WTC11 (cell line): ENCODE results near the gene CACNA2D3.
A peak's percentile ranks its signal among the peaks of the same experiment; 100 is the strongest.

Experiments used
- CREB1 ChIP-seq: sonication (generic); formaldehyde crosslinking; IDR thresholded peaks from 2 replicates; pipeline ENCODE4 v1.8.0; 2023; ENCODE audit warnings: mild to moderate bottlenecking, missing genetic modification reagents
- ETV6 ChIP-seq: sonication (generic); formaldehyde crosslinking; IDR thresholded peaks from 2 replicates; pipeline ENCODE4 v1.8.1; 2022; ENCODE audit warnings: mild to moderate bottlenecking, missing genetic modification reagents
- FOXJ3 ChIP-seq: sonication (generic); formaldehyde crosslinking; IDR thresholded peaks from 2 replicates; pipeline ENCODE4 v1.9.0; 2021; ENCODE audit warnings: missing genetic modification reagents, mild to moderate bottlenecking, borderline replicate concordance
- NR3C1 ChIP-seq: sonication (generic); formaldehyde crosslinking; conservative IDR thresholded peaks from 2 replicates; pipeline ENCODE4 v1.8.1; 2023; ENCODE audit warnings: low read depth, mild to moderate bottlenecking, missing genetic modification reagents
- SP1 ChIP-seq: sonication (generic); formaldehyde crosslinking; conservative IDR thresholded peaks from 2 replicates; pipeline ENCODE4 v1.8.1; 2022; ENCODE audit warnings: missing genetic modification reagents
- ZBTB21 ChIP-seq: sonication (generic); formaldehyde crosslinking; IDR thresholded peaks from 2 replicates; pipeline ENCODE4 v1.8.1; 2023; ENCODE audit warnings: mild to moderate bottlenecking, missing genetic modification reagents, borderline replicate concordance
- ZNF423 ChIP-seq: fragments of 250-450 bp; sonication (Bioruptor Pico); IDR thresholded peaks from 2 replicates; pipeline ENCODE4 v2.1.2; 2022; ENCODE audit warnings: mild to moderate bottlenecking, moderate library complexity
- ZNF671 ChIP-seq: fragments of 250-450 bp; sonication (Bioruptor Pico); IDR thresholded peaks from 2 replicates; pipeline ENCODE4 v1.8.0; 2021; ENCODE audit warnings: mild to moderate bottlenecking
- TF ChIP-seq, protein P1 (sequence below): sonication (generic); formaldehyde crosslinking; IDR thresholded peaks from 2 replicates; pipeline ENCODE4 v1.8.1; 2022; ENCODE audit warnings: mild to moderate bottlenecking, missing genetic modification reagents, moderate library complexity, borderline replicate concordance
- TF ChIP-seq, protein P2 (sequence below): fragments of 250-450 bp; sonication (Bioruptor Pico); conservative IDR thresholded peaks from 2 replicates; pipeline ENCODE4 v1.9.0; 2021; ENCODE audit warnings: mild to moderate bottlenecking
- TF ChIP-seq, protein P3 (sequence below): fragments of 200-600 bp; IDR thresholded peaks from 2 replicates; pipeline ENCODE4 v1.8.0; 2022; ENCODE audit warnings: antibody characterized with exemption
- TF ChIP-seq, protein P4 (sequence below): sonication (generic); formaldehyde crosslinking; IDR thresholded peaks from 2 replicates; pipeline ENCODE4 v1.8.1; 2022; ENCODE audit warnings: low read depth, mild to moderate bottlenecking, moderate library complexity, missing genetic modification reagents, borderline replicate concordance
- TF ChIP-seq, protein P5 (sequence below): sonication (generic); formaldehyde crosslinking; IDR thresholded peaks from 2 replicates; pipeline ENCODE4 v1.8.1; 2023; ENCODE audit warnings: mild to moderate bottlenecking, missing genetic modification reagents, borderline replicate concordance
- TF ChIP-seq, protein P6 (sequence below): sonication (generic); formaldehyde crosslinking; IDR thresholded peaks from 2 replicates; pipeline ENCODE4 v1.8.0; 2022; ENCODE audit warnings: mild to moderate bottlenecking, missing genetic modification reagents

DNA sequence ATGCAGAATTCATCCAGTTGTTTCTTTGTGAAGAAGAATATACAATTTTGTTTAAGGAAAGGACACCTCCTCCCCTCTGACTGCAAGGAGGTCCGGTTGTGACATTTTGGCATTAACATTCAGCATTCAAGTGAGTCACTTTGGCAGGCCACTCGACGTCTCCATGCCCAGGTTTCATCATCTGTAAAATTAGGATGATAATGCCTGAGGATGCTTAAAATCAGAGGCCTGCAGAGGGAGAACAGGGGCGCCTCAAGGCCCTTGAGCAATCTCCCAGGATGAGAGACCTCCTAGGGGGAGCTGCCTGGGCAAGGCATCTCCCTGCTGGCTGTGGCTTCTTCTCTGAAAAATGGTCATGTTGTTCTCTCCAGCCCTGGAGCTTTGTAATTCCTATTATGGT, 236.0 kb downstream of the CACNA2D3 start:
- no peak for TF ChIP-seq ZBTB21
- TF ChIP-seq CREB1 (CRISPR knock-in tag): no peak
- TF ChIP-seq, protein P1, sequence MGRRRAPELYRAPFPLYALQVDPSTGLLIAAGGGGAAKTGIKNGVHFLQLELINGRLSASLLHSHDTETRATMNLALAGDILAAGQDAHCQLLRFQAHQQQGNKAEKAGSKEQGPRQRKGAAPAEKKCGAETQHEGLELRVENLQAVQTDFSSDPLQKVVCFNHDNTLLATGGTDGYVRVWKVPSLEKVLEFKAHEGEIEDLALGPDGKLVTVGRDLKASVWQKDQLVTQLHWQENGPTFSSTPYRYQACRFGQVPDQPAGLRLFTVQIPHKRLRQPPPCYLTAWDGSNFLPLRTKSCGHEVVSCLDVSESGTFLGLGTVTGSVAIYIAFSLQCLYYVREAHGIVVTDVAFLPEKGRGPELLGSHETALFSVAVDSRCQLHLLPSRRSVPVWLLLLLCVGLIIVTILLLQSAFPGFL (CRISPR knock-in tag): no peak
- TF ChIP-seq SP1 (CRISPR knock-in tag): no peak
- TF ChIP-seq, protein P2, sequence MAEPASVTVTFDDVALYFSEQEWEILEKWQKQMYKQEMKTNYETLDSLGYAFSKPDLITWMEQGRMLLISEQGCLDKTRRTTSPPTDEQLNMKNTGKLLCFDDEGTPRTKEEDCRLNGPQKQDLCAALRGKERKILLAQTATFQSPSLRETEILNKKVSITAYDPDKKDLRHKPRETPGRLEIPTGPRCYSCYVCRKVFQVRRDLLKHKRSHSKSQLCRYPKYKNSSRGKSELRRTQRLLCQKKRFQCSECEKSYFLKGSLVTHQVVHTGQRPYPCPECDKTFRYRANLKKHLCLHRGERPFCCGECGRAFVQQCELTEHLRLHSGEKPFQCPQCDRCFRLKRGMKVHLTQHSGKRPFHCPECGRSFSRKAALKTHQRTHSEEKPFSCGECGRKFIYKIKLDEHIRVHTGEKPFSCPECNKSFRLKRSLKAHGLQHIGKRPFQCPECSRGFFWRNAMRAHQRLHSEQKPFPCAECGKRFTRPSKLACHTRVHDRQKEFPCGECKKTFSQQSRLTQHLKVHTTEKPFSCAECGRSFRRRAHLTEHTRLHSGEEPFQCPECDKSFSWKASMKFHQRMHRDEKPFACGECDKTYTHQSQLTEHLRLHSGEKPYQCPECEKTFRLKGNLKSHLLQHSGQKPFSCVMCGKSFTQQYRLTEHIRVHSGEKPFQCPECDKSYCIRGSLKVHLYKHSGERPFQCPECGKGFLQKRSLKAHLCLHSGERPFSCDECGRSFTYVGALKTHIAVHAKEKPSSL (CRISPR knock-in tag): no peak
- TF ChIP-seq, protein P3, sequence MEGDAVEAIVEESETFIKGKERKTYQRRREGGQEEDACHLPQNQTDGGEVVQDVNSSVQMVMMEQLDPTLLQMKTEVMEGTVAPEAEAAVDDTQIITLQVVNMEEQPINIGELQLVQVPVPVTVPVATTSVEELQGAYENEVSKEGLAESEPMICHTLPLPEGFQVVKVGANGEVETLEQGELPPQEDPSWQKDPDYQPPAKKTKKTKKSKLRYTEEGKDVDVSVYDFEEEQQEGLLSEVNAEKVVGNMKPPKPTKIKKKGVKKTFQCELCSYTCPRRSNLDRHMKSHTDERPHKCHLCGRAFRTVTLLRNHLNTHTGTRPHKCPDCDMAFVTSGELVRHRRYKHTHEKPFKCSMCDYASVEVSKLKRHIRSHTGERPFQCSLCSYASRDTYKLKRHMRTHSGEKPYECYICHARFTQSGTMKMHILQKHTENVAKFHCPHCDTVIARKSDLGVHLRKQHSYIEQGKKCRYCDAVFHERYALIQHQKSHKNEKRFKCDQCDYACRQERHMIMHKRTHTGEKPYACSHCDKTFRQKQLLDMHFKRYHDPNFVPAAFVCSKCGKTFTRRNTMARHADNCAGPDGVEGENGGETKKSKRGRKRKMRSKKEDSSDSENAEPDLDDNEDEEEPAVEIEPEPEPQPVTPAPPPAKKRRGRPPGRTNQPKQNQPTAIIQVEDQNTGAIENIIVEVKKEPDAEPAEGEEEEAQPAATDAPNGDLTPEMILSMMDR: no peak
- TF ChIP-seq, protein P4, sequence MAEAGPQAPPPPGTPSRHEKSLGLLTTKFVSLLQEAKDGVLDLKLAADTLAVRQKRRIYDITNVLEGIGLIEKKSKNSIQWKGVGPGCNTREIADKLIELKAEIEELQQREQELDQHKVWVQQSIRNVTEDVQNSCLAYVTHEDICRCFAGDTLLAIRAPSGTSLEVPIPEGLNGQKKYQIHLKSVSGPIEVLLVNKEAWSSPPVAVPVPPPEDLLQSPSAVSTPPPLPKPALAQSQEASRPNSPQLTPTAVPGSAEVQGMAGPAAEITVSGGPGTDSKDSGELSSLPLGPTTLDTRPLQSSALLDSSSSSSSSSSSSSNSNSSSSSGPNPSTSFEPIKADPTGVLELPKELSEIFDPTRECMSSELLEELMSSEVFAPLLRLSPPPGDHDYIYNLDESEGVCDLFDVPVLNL (CRISPR knock-in tag): no peak
- no peak for TF ChIP-seq FOXJ3 (CRISPR knock-in tag)
- TF ChIP-seq, protein P5, sequence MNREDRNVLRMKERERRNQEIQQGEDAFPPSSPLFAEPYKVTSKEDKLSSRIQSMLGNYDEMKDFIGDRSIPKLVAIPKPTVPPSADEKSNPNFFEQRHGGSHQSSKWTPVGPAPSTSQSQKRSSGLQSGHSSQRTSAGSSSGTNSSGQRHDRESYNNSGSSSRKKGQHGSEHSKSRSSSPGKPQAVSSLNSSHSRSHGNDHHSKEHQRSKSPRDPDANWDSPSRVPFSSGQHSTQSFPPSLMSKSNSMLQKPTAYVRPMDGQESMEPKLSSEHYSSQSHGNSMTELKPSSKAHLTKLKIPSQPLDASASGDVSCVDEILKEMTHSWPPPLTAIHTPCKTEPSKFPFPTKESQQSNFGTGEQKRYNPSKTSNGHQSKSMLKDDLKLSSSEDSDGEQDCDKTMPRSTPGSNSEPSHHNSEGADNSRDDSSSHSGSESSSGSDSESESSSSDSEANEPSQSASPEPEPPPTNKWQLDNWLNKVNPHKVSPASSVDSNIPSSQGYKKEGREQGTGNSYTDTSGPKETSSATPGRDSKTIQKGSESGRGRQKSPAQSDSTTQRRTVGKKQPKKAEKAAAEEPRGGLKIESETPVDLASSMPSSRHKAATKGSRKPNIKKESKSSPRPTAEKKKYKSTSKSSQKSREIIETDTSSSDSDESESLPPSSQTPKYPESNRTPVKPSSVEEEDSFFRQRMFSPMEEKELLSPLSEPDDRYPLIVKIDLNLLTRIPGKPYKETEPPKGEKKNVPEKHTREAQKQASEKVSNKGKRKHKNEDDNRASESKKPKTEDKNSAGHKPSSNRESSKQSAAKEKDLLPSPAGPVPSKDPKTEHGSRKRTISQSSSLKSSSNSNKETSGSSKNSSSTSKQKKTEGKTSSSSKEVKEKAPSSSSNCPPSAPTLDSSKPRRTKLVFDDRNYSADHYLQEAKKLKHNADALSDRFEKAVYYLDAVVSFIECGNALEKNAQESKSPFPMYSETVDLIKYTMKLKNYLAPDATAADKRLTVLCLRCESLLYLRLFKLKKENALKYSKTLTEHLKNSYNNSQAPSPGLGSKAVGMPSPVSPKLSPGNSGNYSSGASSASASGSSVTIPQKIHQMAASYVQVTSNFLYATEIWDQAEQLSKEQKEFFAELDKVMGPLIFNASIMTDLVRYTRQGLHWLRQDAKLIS (CRISPR knock-in tag): no peak
- no peak for TF ChIP-seq NR3C1
- peak; percentile 66; the same call in 1 of the 2 replicates for TF ChIP-seq ZNF423 (CRISPR knock-in tag)
- TF ChIP-seq ETV6 (CRISPR knock-in tag): no peak
- TF ChIP-seq, protein P6, sequence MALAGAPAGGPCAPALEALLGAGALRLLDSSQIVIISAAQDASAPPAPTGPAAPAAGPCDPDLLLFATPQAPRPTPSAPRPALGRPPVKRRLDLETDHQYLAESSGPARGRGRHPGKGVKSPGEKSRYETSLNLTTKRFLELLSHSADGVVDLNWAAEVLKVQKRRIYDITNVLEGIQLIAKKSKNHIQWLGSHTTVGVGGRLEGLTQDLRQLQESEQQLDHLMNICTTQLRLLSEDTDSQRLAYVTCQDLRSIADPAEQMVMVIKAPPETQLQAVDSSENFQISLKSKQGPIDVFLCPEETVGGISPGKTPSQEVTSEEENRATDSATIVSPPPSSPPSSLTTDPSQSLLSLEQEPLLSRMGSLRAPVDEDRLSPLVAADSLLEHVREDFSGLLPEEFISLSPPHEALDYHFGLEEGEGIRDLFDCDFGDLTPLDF: no peak
- no peak for TF ChIP-seq ZNF671 (CRISPR knock-in tag)
